Fibroblast of the aortic adventitia (primary cell): ENCODE results near the gene RAB25. TPM values are rescaled to one million over a fixed set of nuclear protein-coding genes. Genes with fewer than 3 reads are reported as not detected.
A peak's percentile ranks its signal among the peaks of the same experiment; 100 is the strongest.

Experiments used
- DNase-seq: peaks from one replicate; pipeline ENCODE4 v3.0.0-alpha.2; 2010; ENCODE audit warnings: low read depth
- H3K4me3 ChIP-seq: 2 replicates; pipeline ENCODE4 v1.5.1; 2011; ENCODE audit warnings: low read depth, mild to moderate bottlenecking, control low read depth, low read length, moderate library complexity
- total RNA-seq: library from RNA; depleted of rRNA; stranded (reverse); fragments of >200 nt; gene quantifications from 2 replicates; pipeline ENCODE4 v1.2.3, GENCODE V29; 2012; ENCODE audit warnings: low replicate concordance
- TF ChIP-seq, protein P1 (sequence below): IDR thresholded peaks from 2 replicates; pipeline ENCODE4 v1.5.1; 2011; ENCODE audit warnings: mild to moderate bottlenecking, low read length, control low read depth, inconsistent platforms; ENCODE audit not compliant: insufficient read depth

RAB25 gene
- total RNA-seq, 1 donor: not detected

DNA sequence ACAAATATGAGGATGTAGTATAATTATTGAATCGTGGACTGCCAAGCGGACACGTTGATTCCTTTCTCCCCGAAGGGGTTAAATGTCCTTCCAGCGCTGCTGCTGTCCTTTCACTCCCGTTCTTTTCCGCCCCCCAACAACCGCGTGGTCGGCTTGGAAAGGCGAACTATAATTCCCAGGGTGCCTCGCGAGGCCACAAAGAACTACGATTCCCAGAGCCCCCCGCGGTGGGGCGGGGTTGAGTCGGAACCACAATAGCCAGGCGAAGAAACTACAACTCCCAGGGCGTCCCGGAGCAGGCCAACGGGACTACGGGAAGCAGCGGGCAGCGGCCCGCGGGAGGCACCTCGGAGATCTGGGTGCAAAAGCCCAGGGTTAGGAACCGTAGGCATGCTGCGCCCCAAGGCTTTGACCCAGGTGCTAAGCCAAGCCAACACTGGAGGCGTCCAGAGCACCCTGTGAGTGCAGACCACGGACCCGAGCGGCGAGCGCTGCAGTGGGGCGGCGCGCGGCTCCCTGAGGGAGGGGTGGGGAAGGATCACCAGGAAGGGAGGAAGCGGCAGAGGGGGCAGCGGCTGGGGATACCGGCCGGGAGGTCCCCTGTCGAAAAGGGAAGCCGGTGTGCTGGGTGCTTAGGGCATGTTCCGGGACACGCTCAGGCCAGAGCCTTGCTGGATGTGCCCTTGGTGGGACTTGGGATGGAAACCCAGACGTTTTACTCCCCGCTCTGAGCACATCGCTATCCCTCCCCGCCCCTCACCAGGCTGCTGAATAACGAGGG is 6.3 kb upstream of the RAB25 start, which contains the start of gene LAMTOR2:
Gene LAMTOR2, plus strand, starts transcription at position 283 of the 781 bp plus-strand sequence. Its CDS starts 108 bp downstream, at position 391.
- TF ChIP-seq, protein P1, sequence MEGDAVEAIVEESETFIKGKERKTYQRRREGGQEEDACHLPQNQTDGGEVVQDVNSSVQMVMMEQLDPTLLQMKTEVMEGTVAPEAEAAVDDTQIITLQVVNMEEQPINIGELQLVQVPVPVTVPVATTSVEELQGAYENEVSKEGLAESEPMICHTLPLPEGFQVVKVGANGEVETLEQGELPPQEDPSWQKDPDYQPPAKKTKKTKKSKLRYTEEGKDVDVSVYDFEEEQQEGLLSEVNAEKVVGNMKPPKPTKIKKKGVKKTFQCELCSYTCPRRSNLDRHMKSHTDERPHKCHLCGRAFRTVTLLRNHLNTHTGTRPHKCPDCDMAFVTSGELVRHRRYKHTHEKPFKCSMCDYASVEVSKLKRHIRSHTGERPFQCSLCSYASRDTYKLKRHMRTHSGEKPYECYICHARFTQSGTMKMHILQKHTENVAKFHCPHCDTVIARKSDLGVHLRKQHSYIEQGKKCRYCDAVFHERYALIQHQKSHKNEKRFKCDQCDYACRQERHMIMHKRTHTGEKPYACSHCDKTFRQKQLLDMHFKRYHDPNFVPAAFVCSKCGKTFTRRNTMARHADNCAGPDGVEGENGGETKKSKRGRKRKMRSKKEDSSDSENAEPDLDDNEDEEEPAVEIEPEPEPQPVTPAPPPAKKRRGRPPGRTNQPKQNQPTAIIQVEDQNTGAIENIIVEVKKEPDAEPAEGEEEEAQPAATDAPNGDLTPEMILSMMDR: no peak
- DNase-seq: peak; percentile 92
- H3K4me3 ChIP-seq: peak within 1 kb of the TSS; percentile 81

DNA sequence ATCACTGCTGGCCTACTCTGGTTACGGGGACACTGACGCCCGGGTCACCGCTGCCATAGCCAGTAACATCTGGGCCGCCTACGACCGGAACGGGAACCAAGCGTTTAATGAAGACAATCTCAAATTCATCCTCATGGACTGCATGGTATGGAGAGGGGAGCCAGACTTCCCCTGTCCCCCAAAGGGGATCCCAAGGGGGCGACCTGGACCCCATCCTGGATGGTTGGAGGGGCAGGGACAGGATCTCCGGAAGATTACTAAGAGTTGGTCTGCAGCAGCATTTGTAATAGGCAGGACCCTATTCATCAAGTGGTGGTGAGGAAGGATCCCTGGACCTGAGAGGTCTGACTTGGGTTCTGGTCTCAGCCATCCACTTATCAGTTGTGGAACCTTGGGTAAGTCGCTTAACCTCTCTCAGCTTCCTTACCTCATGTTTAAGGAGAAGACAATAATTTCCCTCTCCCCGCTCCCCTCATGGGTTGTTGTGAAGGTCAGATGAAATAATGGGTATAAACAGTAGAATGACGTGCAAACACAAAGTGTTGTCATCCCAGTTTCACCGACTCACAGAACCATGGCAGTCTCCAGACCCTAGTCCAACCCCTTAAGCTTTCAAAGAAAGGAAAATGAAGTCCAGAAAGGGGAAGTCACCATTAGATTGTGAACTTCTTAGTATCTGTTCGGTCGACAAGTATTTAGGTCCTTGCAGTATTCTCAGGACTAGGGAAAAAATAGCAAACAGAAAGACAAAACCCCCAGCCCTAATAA is 5.5 kb upstream of the RAB25 start:
- TF ChIP-seq, protein P1: no peak
- H3K4me3 ChIP-seq: peak overlapping the region; percentile 81
- no peak for DNase-seq

DNA sequence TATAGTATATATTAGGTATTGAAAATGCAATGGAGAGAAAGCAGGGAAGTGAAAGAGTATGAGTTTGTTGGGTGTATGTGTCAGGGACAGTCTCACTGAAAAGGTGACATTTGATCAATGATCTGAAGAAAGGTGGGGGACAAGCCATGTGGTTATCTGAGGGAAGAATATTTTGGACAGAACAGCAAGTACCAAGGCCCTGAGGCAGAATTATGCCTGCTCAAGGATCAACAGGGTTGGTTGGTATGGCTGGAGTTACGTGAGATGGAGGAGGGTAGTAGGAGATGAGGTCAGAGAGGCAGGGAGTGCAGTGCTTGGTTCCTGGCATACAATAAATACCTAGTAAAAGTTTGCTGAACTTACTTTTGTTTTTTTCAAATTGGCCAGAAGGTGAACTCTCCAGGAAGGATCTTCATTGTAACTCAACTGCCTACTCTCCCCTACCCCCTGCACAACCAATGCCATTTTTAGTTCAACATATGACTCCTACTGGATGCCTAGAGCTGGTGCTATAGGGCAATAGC is 4.6 kb upstream of the RAB25 start:
- TF ChIP-seq, protein P1: no peak
- DNase-seq: no peak
- H3K4me3 ChIP-seq: no peak overlapping the region

DNA sequence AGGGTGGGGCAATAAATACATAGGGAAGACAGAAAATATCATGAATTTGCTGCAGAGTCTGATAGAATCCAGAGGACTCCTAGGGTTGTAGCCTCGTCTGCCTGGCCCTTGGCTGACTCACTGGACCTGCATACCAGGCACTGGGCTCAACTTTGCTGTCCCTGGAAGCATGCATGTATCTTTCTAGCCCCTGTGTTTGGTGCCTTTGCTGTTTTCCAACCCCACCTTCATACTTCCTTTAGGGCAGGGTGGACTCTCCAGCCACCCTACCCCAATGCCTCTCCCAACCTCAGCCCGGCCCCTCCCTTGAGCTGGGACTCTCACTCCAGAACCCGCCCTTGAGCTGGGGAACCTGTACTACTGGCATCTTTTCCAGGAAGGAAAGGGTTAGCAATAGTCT is 1.2 kb downstream of the RAB25 start:
- no peak overlapping the region for H3K4me3 ChIP-seq
- no peak for DNase-seq
- TF ChIP-seq, protein P1: no peak

DNA sequence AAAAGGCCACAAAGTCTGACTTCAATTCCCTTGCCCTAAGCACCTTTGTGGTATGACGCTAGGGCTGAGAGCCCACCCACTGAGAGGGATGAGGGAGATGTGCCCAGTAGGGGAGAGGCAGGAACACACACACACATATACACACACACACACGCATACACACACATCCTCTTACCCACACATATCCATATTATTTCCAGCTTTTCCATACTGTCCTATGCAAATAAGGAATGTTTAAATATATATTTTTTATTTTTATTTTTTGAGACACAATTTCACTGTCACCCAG is 3.0 kb downstream of the RAB25 start:
- no peak for DNase-seq
- H3K4me3 ChIP-seq: no peak overlapping the region
- TF ChIP-seq, protein P1: no peak

DNA sequence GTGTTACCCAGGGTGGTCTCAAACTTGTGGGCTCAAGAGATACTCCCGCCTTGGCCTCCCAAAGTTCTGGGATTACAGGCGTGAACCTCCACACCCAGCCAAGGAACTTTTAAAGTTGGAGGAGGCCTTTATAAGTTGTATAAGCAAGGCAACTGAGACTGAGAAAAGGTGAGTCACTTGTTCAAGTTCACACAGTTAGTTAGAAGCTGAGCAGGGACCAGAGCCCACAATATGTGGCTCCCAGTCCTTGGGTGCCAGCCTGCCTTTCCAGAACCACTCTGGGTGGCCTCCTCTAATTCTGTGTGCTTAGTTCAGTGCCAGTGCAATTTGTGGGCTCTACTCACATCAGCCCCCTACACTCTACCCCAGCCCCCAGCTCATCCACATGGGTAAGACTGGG is 3.7 kb downstream of the RAB25 start:
- no peak overlapping the region for H3K4me3 ChIP-seq
- TF ChIP-seq, protein P1: no peak
- no peak for DNase-seq
